ENCODE measurements around the gene PLCH2. TPM values are rescaled to one million over a fixed set of nuclear protein-coding genes. Genes with fewer than 3 reads are reported as not detected.

Gene PLCH2
- total RNA-seq, 4 donors from 2014 or later, result 1.00 to 7.3 (median 4.6) TPM

DNA sequence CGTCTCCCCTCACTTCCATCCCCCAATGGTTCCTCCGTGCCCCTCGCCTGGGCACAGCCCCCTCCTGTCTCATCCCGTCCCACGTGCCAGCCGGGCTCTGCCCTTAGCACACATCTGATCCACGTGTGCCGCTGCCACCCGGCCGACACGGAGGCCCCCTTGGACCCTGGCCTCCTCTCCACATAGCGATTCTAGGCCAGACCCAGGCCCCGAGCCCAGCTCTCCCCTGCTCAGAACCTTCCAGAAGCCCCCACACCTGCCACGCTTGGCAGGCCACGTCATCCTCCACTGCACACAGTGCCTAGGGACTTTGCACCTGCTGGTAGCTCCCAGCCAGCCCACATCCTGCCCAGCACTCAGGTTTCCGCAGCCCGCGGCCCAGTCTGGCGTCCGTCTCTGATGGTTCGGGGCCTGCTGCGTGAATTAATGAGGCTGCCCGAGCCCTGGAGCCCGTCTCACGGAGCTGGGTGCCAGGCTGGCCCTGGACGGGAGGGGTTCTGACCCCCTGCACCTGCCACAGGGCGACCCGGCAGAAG is 20.1 kb downstream of the PLCH2 start:
- in situ Hi-C loops (cut with MboI; ENCODE audit: low pct_ligation_motif_present in 1 of 4, low pct_unique_long_range_greater_than_20kb in 1 of 4, low sequenced_read_pairs in 3 of 4), result no loop called here
- intact Hi-C loops (cut with DNase I; ENCODE audit: low total_unique reads), result no loop called here
- Histone ChIP-seq H3K27ac (no peak overlapping the region), H3K4me3 (no peak overlapping the region), H3K27me3 (peaks cover 22% of the 10 kb centered on the region), H3K36me3 (no peaks in the 10 kb centered on the region), H3K4me1 (peaks cover 0 to 3% (median 1%) of the 10 kb centered on the region in 4 donors), H3K9me3 (no peaks in the 10 kb centered on the region)
- DNase-seq, result peak; percentile 19
- WGBS, 2 donors (ENCODE audit: low coverage in 1 of 2), result 79 to 85% methylated on average over 8 to 25 of the region's 28 CpGs
- TF ChIP-seq POLR2AphosphoS5 (IDR thresholded peaks at IDR 0.05) (no peak), EP300 (IDR thresholded peaks at IDR 0.05; ENCODE audit: low read depth) (no peak), POLR2A (IDR thresholded peaks at IDR 0.05) (no peak)
- TF ChIP-seq, protein P1, sequence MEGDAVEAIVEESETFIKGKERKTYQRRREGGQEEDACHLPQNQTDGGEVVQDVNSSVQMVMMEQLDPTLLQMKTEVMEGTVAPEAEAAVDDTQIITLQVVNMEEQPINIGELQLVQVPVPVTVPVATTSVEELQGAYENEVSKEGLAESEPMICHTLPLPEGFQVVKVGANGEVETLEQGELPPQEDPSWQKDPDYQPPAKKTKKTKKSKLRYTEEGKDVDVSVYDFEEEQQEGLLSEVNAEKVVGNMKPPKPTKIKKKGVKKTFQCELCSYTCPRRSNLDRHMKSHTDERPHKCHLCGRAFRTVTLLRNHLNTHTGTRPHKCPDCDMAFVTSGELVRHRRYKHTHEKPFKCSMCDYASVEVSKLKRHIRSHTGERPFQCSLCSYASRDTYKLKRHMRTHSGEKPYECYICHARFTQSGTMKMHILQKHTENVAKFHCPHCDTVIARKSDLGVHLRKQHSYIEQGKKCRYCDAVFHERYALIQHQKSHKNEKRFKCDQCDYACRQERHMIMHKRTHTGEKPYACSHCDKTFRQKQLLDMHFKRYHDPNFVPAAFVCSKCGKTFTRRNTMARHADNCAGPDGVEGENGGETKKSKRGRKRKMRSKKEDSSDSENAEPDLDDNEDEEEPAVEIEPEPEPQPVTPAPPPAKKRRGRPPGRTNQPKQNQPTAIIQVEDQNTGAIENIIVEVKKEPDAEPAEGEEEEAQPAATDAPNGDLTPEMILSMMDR (IDR thresholded peaks at IDR 0.05), result no peak

DNA sequence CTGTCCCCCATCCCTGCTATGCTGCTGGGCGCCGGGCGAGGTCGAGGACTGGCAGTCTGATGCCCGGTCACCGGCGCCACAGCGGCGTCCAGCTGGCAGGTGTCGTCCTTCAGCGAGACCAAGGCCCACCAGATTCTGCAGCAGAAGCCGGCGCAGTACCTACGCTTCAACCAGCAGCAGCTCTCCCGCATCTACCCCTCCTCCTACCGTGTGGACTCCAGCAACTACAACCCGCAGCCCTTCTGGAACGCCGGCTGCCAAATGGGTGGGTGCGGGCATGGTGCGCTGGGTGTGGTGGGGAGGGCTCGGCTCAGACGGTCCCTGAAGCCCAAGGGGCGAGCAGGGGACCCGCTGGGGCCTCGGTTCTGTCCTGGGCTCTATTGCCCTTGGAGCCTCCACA is 20.7 kb downstream of the PLCH2 start:
- no peak for DNase-seq
- peaks cover 26% of the 10 kb centered on the region for H3K27me3 ChIP-seq
- intact Hi-C loops (cut with DNase I; ENCODE audit: low total_unique reads), result no loop called here
- WGBS, 2 donors (ENCODE audit: low coverage in 1 of 2), result 89% methylated on average over 26 of the region's 26 CpGs; no CpG with 5 or more reads in 1 of the 2 donors
- no peaks in the 10 kb centered on the region for H3K36me3 ChIP-seq
- in situ Hi-C loops (cut with MboI; ENCODE audit: low pct_ligation_motif_present in 1 of 4, low pct_unique_long_range_greater_than_20kb in 1 of 4, low sequenced_read_pairs in 3 of 4), result no loop called here
- H3K4me1 ChIP-seq, result peaks cover 0 to 3% (median 1%) of the 10 kb centered on the region in 4 donors
- no peak overlapping the region for H3K27ac ChIP-seq
- no peak for TF ChIP-seq POLR2A (IDR thresholded peaks at IDR 0.05)
- no peaks in the 10 kb centered on the region for H3K9me3 ChIP-seq
- H3K4me3 ChIP-seq, result no peak overlapping the region

DNA sequence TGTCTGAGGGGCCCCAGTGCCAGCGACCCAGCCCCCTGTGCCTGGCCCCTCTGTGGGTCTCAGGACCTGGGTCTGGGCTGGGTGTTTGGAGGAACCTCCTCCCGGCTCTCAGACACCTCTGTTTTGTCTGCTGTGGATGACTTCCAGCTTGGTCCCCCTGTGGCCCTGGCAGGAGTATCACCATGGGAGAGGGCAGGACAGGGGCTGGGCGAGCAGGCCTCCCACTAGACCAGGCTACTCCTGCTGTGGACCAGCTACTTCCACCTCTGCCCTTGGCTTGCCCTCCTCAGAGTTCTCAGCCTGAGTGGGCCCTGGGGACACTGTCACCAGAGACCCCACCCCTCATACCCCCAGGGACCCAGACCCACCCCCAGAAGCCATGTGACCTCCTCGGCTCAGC is 21.8 kb downstream of the PLCH2 start:
- 20 to 50% methylated on average over 1 to 3 of the region's 4 CpGs for WGBS, 2 donors (ENCODE audit: low coverage in 1 of 2)
- Histone ChIP-seq H3K27me3 (peaks cover 28% of the 10 kb centered on the region), H3K4me3 (no peak overlapping the region), H3K36me3 (no peaks in the 10 kb centered on the region), H3K27ac (no peak overlapping the region), H3K4me1 (peaks cover 0 to 3% (median 1%) of the 10 kb centered on the region in 4 donors), H3K9me3 (no peaks in the 10 kb centered on the region)
- intact Hi-C loops (cut with DNase I; ENCODE audit: low total_unique reads) (no loop called here), in situ Hi-C loops (cut with MboI; ENCODE audit: low pct_ligation_motif_present in 1 of 4, low pct_unique_long_range_greater_than_20kb in 1 of 4, low sequenced_read_pairs in 3 of 4) (no loop called here)
- no peak for DNase-seq
- TF ChIP-seq, protein P1 (IDR thresholded peaks at IDR 0.05), result no peak
- TF ChIP-seq POLR2A (IDR thresholded peaks at IDR 0.05), result no peak
- no peak for TF ChIP-seq POLR2AphosphoS5 (IDR thresholded peaks at IDR 0.05)
- TF ChIP-seq EP300 (IDR thresholded peaks at IDR 0.05; ENCODE audit: low read depth), result no peak

DNA sequence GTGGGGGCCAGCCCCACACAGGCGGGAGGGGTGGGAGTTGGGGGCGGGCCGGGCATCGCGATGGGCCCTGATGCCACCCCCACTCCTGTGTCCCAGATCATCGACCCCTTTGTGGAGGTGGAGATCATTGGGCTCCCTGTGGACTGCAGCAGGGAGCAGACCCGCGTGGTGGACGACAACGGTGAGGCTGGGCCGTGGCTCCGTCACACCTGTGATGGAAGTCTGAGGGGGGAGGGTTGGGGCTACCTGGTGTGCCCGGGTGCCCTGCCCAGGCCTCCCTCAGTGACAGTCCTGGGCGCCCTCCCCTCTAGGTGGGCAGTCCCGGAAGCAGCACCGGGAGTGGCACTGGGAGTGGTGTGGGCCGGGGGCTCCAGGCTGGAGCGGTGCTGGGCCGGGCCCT is 22.6 kb downstream of the PLCH2 start:
- H3K27ac ChIP-seq, result no peak overlapping the region
- in situ Hi-C loops (cut with MboI; ENCODE audit: low pct_ligation_motif_present in 1 of 4, low pct_unique_long_range_greater_than_20kb in 1 of 4, low sequenced_read_pairs in 3 of 4), result no loop called here
- no peaks in the 10 kb centered on the region for H3K36me3 ChIP-seq
- intact Hi-C loops (cut with DNase I; ENCODE audit: low total_unique reads), result no loop called here
- TF ChIP-seq POLR2A (IDR thresholded peaks at IDR 0.05) (no peak), EP300 (IDR thresholded peaks at IDR 0.05; ENCODE audit: low read depth) (no peak), POLR2AphosphoS5 (IDR thresholded peaks at IDR 0.05) (no peak)
- TF ChIP-seq, protein P1 (IDR thresholded peaks at IDR 0.05), result no peak
- peaks cover 0 to 3% (median 1%) of the 10 kb centered on the region in 4 donors for H3K4me1 ChIP-seq
- DNase-seq, result no peak
- H3K27me3 ChIP-seq, result peaks cover 33% of the 10 kb centered on the region
- no peaks in the 10 kb centered on the region for H3K9me3 ChIP-seq
- no peak overlapping the region for H3K4me3 ChIP-seq
- 63% methylated on average over 16 of the region's 19 CpGs; no CpG with 5 or more reads in 1 of the 2 donors for WGBS, 2 donors (ENCODE audit: low coverage in 1 of 2)

DNA sequence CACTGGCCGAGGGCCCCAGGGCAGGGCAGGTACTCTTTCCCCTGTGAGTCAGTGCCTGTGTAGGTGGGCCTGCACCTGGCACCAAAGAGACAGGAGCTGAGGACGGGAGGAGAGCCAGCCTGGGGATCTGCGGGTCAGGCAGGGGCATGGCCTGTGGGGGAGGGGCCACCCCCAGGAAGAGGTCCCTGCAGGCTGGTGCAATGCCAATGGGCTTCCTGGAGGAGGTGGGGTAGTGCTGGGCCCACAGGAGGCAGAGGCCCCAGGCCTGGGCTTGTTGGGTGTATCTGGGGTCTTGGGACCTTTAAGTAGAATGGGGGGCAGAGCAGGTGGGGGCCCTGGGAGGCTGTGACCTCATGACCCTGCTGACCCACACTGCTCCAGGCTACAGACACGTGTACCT is 23.2 kb downstream of the PLCH2 start:
- H3K4me3 ChIP-seq, result no peak overlapping the region
- intact Hi-C loops (cut with DNase I; ENCODE audit: low total_unique reads), result no loop called here
- H3K9me3 ChIP-seq, result no peaks in the 10 kb centered on the region
- no peak for TF ChIP-seq POLR2AphosphoS5 (IDR thresholded peaks at IDR 0.05)
- TF ChIP-seq POLR2A (IDR thresholded peaks at IDR 0.05), result no peak
- TF ChIP-seq, protein P1 (IDR thresholded peaks at IDR 0.05), result no peak
- no peak for TF ChIP-seq EP300 (IDR thresholded peaks at IDR 0.05; ENCODE audit: low read depth)
- H3K27me3 ChIP-seq, result peaks cover 39% of the 10 kb centered on the region
- H3K36me3 ChIP-seq, result no peaks in the 10 kb centered on the region
- 47% methylated on average over 4 of the region's 4 CpGs; no CpG with 5 or more reads in 1 of the 2 donors for WGBS, 2 donors (ENCODE audit: low coverage in 1 of 2)
- no peak overlapping the region for H3K27ac ChIP-seq
- DNase-seq, result no peak
- H3K4me1 ChIP-seq, result peaks cover 0 to 3% (median 0%) of the 10 kb centered on the region in 4 donors
- in situ Hi-C loops (cut with MboI; ENCODE audit: low pct_ligation_motif_present in 1 of 4, low pct_unique_long_range_greater_than_20kb in 1 of 4, low sequenced_read_pairs in 3 of 4), result no loop called here

Data from transverse colon (tissue), 4 donors.